ENCODE measurements around the gene AKR1C1.
"Not testable (repeated sequence)": the region's sequence is repeated elsewhere in the genome, so short reads cannot be mapped to it uniquely, and the experiment has no call there.

Gene AKR1C1

GRCh38 chr10:4998671-4999070 is 35.5 kb downstream of the AKR1C1 start:
- no peak overlapping the region for H3K4me3 ChIP-seq (ENCODE audit: low read length)
- no peak overlapping the region for H3K9ac ChIP-seq (ENCODE audit: low read length)
- no peaks in the 10 kb centered on the region for H3K27me3 ChIP-seq (ENCODE audit: control insufficient read depth, insufficient read depth, low read length)
- no peaks in the 10 kb centered on the region for H3K4me1 ChIP-seq (ENCODE audit: control insufficient read depth, insufficient read depth, low read length)
- no peaks in the 10 kb centered on the region for H3K36me3 ChIP-seq (ENCODE audit: control insufficient read depth, insufficient read depth, low read length)
- H3K9me3 ChIP-seq (ENCODE audit: control insufficient read depth, low read length): no peaks in the 10 kb centered on the region

- Histone ChIP-seq H3K36me3 (ENCODE audit: control insufficient read depth, insufficient read depth, low read length) (no peaks in the 10 kb centered on the region), H3K27me3 (ENCODE audit: control insufficient read depth, insufficient read depth, low read length) (no peaks in the 10 kb centered on the region), H3K4me1 (ENCODE audit: control insufficient read depth, insufficient read depth, low read length) (no peaks in the 10 kb centered on the region), H3K4me3 (ENCODE audit: low read length) (no peak overlapping the region), H3K9me3 (ENCODE audit: control insufficient read depth, low read length) (no peaks in the 10 kb centered on the region), H3K9ac (ENCODE audit: low read length) (no peak overlapping the region)
Observed at GRCh38 chr10:5002013-5002727, 39.0 kb downstream of the AKR1C1 start.

GRCh38 chr10:5003127-5004029 is 40.2 kb downstream of the AKR1C1 start, which contains the start of gene AKR1C2:
TSS of gene AKR1C2 (minus strand) at chr10:5003857. CDS start at chr10:5003835, 22 bp downstream.
- H3K27me3 ChIP-seq (ENCODE audit: control insufficient read depth, insufficient read depth, low read length); H3K4me3 ChIP-seq (ENCODE audit: low read length): not testable (repeated sequence)

GRCh38 chr10:5004030-5004385 is 40.8 kb downstream of the AKR1C1 start:
- not testable (repeated sequence) for H3K36me3 ChIP-seq (ENCODE audit: control insufficient read depth, insufficient read depth, low read length); H3K27me3 ChIP-seq (ENCODE audit: control insufficient read depth, insufficient read depth, low read length); H3K4me3 ChIP-seq (ENCODE audit: low read length); H3K9ac ChIP-seq (ENCODE audit: low read length); H3K4me1 ChIP-seq (ENCODE audit: control insufficient read depth, insufficient read depth, low read length); H3K9me3 ChIP-seq (ENCODE audit: control insufficient read depth, low read length)

More at GRCh38 chr10:5003127-5004029, 40.2 kb downstream of the AKR1C1 start, which contains the start of gene AKR1C2:
- H3K36me3 ChIP-seq (ENCODE audit: control insufficient read depth, insufficient read depth, low read length); H3K9ac ChIP-seq (ENCODE audit: low read length); H3K9me3 ChIP-seq (ENCODE audit: control insufficient read depth, low read length); H3K4me1 ChIP-seq (ENCODE audit: control insufficient read depth, insufficient read depth, low read length): not testable (repeated sequence)

- H3K9me3 ChIP-seq (ENCODE audit: control insufficient read depth, low read length); H3K36me3 ChIP-seq (ENCODE audit: control insufficient read depth, insufficient read depth, low read length); H3K4me3 ChIP-seq (ENCODE audit: low read length); H3K4me1 ChIP-seq (ENCODE audit: control insufficient read depth, insufficient read depth, low read length); H3K27me3 ChIP-seq (ENCODE audit: control insufficient read depth, insufficient read depth, low read length); H3K9ac ChIP-seq (ENCODE audit: low read length): not testable (repeated sequence)
Observed at GRCh38 chr10:5004501-5004900, 41.3 kb downstream of the AKR1C1 start.

GRCh38 chr10:5008857-5009548 is 45.8 kb downstream of the AKR1C1 start:
- H3K27me3 ChIP-seq (ENCODE audit: control insufficient read depth, insufficient read depth, low read length); H3K36me3 ChIP-seq (ENCODE audit: control insufficient read depth, insufficient read depth, low read length); H3K4me1 ChIP-seq (ENCODE audit: control insufficient read depth, insufficient read depth, low read length): not testable (repeated sequence)

GRCh38 chr10:5010043-5010442 is 46.8 kb downstream of the AKR1C1 start:
- not testable (repeated sequence) for H3K9ac ChIP-seq (ENCODE audit: low read length); H3K4me3 ChIP-seq (ENCODE audit: low read length); H3K27me3 ChIP-seq (ENCODE audit: control insufficient read depth, insufficient read depth, low read length); H3K36me3 ChIP-seq (ENCODE audit: control insufficient read depth, insufficient read depth, low read length); H3K4me1 ChIP-seq (ENCODE audit: control insufficient read depth, insufficient read depth, low read length); H3K9me3 ChIP-seq (ENCODE audit: control insufficient read depth, low read length)

More at GRCh38 chr10:5008857-5009548, 45.8 kb downstream of the AKR1C1 start:
- not testable (repeated sequence) for H3K4me3 ChIP-seq (ENCODE audit: low read length); H3K9me3 ChIP-seq (ENCODE audit: control insufficient read depth, low read length); H3K9ac ChIP-seq (ENCODE audit: low read length)

- H3K9ac ChIP-seq (ENCODE audit: low read length); H3K9me3 ChIP-seq (ENCODE audit: control insufficient read depth, low read length); H3K36me3 ChIP-seq (ENCODE audit: control insufficient read depth, insufficient read depth, low read length); H3K27me3 ChIP-seq (ENCODE audit: control insufficient read depth, insufficient read depth, low read length); H3K4me1 ChIP-seq (ENCODE audit: control insufficient read depth, insufficient read depth, low read length); H3K4me3 ChIP-seq (ENCODE audit: low read length): not testable (repeated sequence)
Observed at GRCh38 chr10:5011392-5011791, 48.2 kb downstream of the AKR1C1 start.

GRCh38 chr10:5012595-5012994 is 49.4 kb downstream of the AKR1C1 start:
- H3K9me3 ChIP-seq (ENCODE audit: control insufficient read depth, low read length): no peaks in the 10 kb centered on the region
- no peaks in the 10 kb centered on the region for H3K27me3 ChIP-seq (ENCODE audit: control insufficient read depth, insufficient read depth, low read length)
- no peak overlapping the region for H3K9ac ChIP-seq (ENCODE audit: low read length)
- no peaks in the 10 kb centered on the region for H3K36me3 ChIP-seq (ENCODE audit: control insufficient read depth, insufficient read depth, low read length)
- peaks cover 4% of the 10 kb centered on the region for H3K4me1 ChIP-seq (ENCODE audit: control insufficient read depth, insufficient read depth, low read length)
- no peak overlapping the region for H3K4me3 ChIP-seq (ENCODE audit: low read length)

- Histone ChIP-seq H3K9ac (ENCODE audit: low read length) (no peak overlapping the region), H3K4me3 (ENCODE audit: low read length) (no peak overlapping the region), H3K27me3 (ENCODE audit: control insufficient read depth, insufficient read depth, low read length) (no peaks in the 10 kb centered on the region), H3K36me3 (ENCODE audit: control insufficient read depth, insufficient read depth, low read length) (no peaks in the 10 kb centered on the region), H3K9me3 (ENCODE audit: control insufficient read depth, low read length) (no peaks in the 10 kb centered on the region), H3K4me1 (ENCODE audit: control insufficient read depth, insufficient read depth, low read length) (peaks cover 4% of the 10 kb centered on the region)
Observed at GRCh38 chr10:5013385-5013784, 50.2 kb downstream of the AKR1C1 start.

GRCh38 chr10:5014200-5014910 is 51.1 kb downstream of the AKR1C1 start:
- not testable (repeated sequence) for H3K27me3 ChIP-seq (ENCODE audit: control insufficient read depth, insufficient read depth, low read length); H3K36me3 ChIP-seq (ENCODE audit: control insufficient read depth, insufficient read depth, low read length); H3K9me3 ChIP-seq (ENCODE audit: control insufficient read depth, low read length); H3K4me3 ChIP-seq (ENCODE audit: low read length); H3K9ac ChIP-seq (ENCODE audit: low read length)
- peaks cover 11% of the 10 kb centered on the region for H3K4me1 ChIP-seq (ENCODE audit: control insufficient read depth, insufficient read depth, low read length)

Data from mucosa of stomach (tissue), 1 donor.